ENCODE results near the gene NECAB2.
"Not testable (repeated sequence)": the region's sequence is repeated elsewhere in the genome, so short reads cannot be mapped to it uniquely, and the experiment has no call there.

NECAB2 gene

GRCh38 chr16:83940630-83941378 lies 27.2 kb upstream of the NECAB2 start:
- H3K9me3 ChIP-seq (ENCODE audit: control insufficient read depth, insufficient read depth, low read length): no peaks in the 10 kb centered on the region
- H4K20me1 ChIP-seq (ENCODE audit: control insufficient read depth, insufficient read depth, low read depth, low read length): no peaks in the 10 kb centered on the region
- H3K4me3 ChIP-seq (ENCODE audit: low read length): no peak overlapping the region
- H3K27ac ChIP-seq (ENCODE audit: low read depth, low read length): no peak overlapping the region
- H3K79me2 ChIP-seq (ENCODE audit: control insufficient read depth, low read length): no peaks in the 10 kb centered on the region
- H3K4me1 ChIP-seq (ENCODE audit: control insufficient read depth, low read length): no peaks in the 10 kb centered on the region
- no peaks in the 10 kb centered on the region for H3K27me3 ChIP-seq (ENCODE audit: control insufficient read depth, low read length)
- H3K4me2 ChIP-seq (ENCODE audit: low read length): no peak overlapping the region
- H3F3A ChIP-seq (ENCODE audit: control insufficient read depth, insufficient read depth): no peaks in the 10 kb centered on the region
- no peaks in the 10 kb centered on the region for H3K9me2 ChIP-seq (replicated peaks; ENCODE audit: control insufficient read depth, low read length)
- TF ChIP-seq CTCF (IDR thresholded peaks at IDR 0.05; ENCODE audit: low read depth, low read length, poor library complexity, severe bottlenecking) (no peak), EZH2phosphoT487 (IDR thresholded peaks at IDR 0.05; ENCODE audit: borderline replicate concordance, low read length) (no peak)
- H3K36me3 ChIP-seq (ENCODE audit: control insufficient read depth, low read length): no peaks in the 10 kb centered on the region

GRCh38 chr16:83941546-83941945 lies 26.5 kb upstream of the NECAB2 start:
- not testable (repeated sequence) for H3K36me3 ChIP-seq (ENCODE audit: control insufficient read depth, low read length); H3K27me3 ChIP-seq (ENCODE audit: control insufficient read depth, low read length); H3F3A ChIP-seq (ENCODE audit: control insufficient read depth, insufficient read depth); H4K20me1 ChIP-seq (ENCODE audit: control insufficient read depth, insufficient read depth, low read depth, low read length); H3K4me3 ChIP-seq (ENCODE audit: low read length); H3K4me2 ChIP-seq (ENCODE audit: low read length); H3K4me1 ChIP-seq (ENCODE audit: control insufficient read depth, low read length); H3K9me3 ChIP-seq (ENCODE audit: control insufficient read depth, insufficient read depth, low read length); H3K79me2 ChIP-seq (ENCODE audit: control insufficient read depth, low read length); H3K27ac ChIP-seq (ENCODE audit: low read depth, low read length); H3K9me2 ChIP-seq (replicated peaks; ENCODE audit: control insufficient read depth, low read length)

GRCh38 chr16:83942074-83942473 lies 26.0 kb upstream of the NECAB2 start:
- Histone ChIP-seq H3F3A (ENCODE audit: control insufficient read depth, insufficient read depth) (no peaks in the 10 kb centered on the region), H3K36me3 (ENCODE audit: control insufficient read depth, low read length) (no peaks in the 10 kb centered on the region), H3K4me2 (ENCODE audit: low read length) (no peak overlapping the region), H3K27ac (ENCODE audit: low read depth, low read length) (no peak overlapping the region), H3K4me1 (ENCODE audit: control insufficient read depth, low read length) (no peaks in the 10 kb centered on the region), H3K9me3 (ENCODE audit: control insufficient read depth, insufficient read depth, low read length) (no peaks in the 10 kb centered on the region), H3K9me2 (replicated peaks; ENCODE audit: control insufficient read depth, low read length) (no peaks in the 10 kb centered on the region), H3K79me2 (ENCODE audit: control insufficient read depth, low read length) (no peaks in the 10 kb centered on the region), H3K4me3 (ENCODE audit: low read length) (no peak overlapping the region), H3K27me3 (ENCODE audit: control insufficient read depth, low read length) (no peaks in the 10 kb centered on the region), H4K20me1 (ENCODE audit: control insufficient read depth, insufficient read depth, low read depth, low read length) (no peaks in the 10 kb centered on the region)
- TF ChIP-seq CTCF (IDR thresholded peaks at IDR 0.05; ENCODE audit: low read depth, low read length, poor library complexity, severe bottlenecking) (no peak), EZH2phosphoT487 (IDR thresholded peaks at IDR 0.05; ENCODE audit: borderline replicate concordance, low read length) (no peak)

- Histone ChIP-seq H3K36me3 (ENCODE audit: control insufficient read depth, low read length) (no peaks in the 10 kb centered on the region), H3K9me2 (replicated peaks; ENCODE audit: control insufficient read depth, low read length) (no peaks in the 10 kb centered on the region), H3K27ac (ENCODE audit: low read depth, low read length) (no peak overlapping the region), H3K4me3 (ENCODE audit: low read length) (no peak overlapping the region), H4K20me1 (ENCODE audit: control insufficient read depth, insufficient read depth, low read depth, low read length) (no peaks in the 10 kb centered on the region), H3K79me2 (ENCODE audit: control insufficient read depth, low read length) (no peaks in the 10 kb centered on the region), H3K4me1 (ENCODE audit: control insufficient read depth, low read length) (no peaks in the 10 kb centered on the region), H3F3A (ENCODE audit: control insufficient read depth, insufficient read depth) (no peaks in the 10 kb centered on the region), H3K4me2 (ENCODE audit: low read length) (no peak overlapping the region), H3K27me3 (ENCODE audit: control insufficient read depth, low read length) (no peaks in the 10 kb centered on the region), H3K9me3 (ENCODE audit: control insufficient read depth, insufficient read depth, low read length) (no peaks in the 10 kb centered on the region)
- TF ChIP-seq EZH2phosphoT487 (IDR thresholded peaks at IDR 0.05; ENCODE audit: borderline replicate concordance, low read length) (no peak), CTCF (IDR thresholded peaks at IDR 0.05; ENCODE audit: low read depth, low read length, poor library complexity, severe bottlenecking) (no peak)
Observed at GRCh38 chr16:83942815-83943515, 25.1 kb upstream of the NECAB2 start.

Measured in DOHH2 (cell line).